Keratinocyte (primary cell): Measurements from ENCODE around the gene NSMCE1.

ENCODE experiments used
- EZH2 ChIP-seq: IDR thresholded peaks from one replicate; pipeline ENCODE4 v1.6.1; 2012; ENCODE audit warnings: inconsistent platforms, mild to moderate bottlenecking, low read length, moderate library complexity
- TF ChIP-seq, protein P1 (sequence below), 3 experiments: IDR thresholded peaks in 1 of 3; conservative IDR thresholded peaks in 1 of 3; optimal IDR thresholded peaks in 1 of 3; 2 replicates in 2 of 3; 3 replicates in 1 of 3; pipeline versions ENCODE3 to v1.5.1; 2011; ENCODE audit warnings: low read length in 3 of 3, mild to moderate bottlenecking in 3 of 3, moderate library complexity in 2 of 3, control low read depth in 1 of 3, inconsistent platforms in 1 of 3; ENCODE audit not compliant: insufficient read depth in 2 of 3; ENCODE audit errors: extremely low read depth in 1 of 3

DNA sequence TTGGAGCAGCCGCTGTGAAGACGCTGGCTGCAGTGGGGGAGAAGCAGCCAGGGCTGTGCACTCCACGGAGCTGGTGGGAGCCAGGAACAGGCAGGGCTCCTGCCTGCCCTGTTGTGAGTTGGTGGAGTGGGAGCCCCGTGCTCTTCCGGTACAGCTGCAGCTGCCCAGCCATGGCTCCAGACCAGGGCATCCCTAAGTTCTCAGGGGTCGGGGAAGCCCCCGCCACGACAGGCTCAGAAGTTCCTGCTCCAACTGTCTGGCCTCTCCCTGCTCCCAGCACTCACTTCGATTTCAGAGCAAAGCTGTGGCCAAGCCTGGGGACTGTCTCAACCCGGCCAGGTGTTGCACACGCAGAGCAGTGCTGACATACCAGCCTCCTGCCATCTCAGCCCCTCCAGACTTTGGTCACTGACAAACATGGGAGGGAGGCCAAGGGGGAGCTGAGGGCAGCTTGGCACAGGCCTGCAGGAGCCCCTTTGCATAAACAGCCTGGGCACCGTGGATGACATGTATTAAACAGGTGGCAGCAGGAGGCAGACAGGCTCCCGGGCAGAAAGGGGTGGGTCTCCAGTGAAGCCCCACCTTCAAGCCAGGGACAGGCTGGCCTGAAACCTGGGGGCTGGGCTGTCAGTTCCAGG is 79.1 kb downstream of the NSMCE1 start:
- TF ChIP-seq, protein P1, sequence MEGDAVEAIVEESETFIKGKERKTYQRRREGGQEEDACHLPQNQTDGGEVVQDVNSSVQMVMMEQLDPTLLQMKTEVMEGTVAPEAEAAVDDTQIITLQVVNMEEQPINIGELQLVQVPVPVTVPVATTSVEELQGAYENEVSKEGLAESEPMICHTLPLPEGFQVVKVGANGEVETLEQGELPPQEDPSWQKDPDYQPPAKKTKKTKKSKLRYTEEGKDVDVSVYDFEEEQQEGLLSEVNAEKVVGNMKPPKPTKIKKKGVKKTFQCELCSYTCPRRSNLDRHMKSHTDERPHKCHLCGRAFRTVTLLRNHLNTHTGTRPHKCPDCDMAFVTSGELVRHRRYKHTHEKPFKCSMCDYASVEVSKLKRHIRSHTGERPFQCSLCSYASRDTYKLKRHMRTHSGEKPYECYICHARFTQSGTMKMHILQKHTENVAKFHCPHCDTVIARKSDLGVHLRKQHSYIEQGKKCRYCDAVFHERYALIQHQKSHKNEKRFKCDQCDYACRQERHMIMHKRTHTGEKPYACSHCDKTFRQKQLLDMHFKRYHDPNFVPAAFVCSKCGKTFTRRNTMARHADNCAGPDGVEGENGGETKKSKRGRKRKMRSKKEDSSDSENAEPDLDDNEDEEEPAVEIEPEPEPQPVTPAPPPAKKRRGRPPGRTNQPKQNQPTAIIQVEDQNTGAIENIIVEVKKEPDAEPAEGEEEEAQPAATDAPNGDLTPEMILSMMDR (optimal IDR thresholded peaks at IDR 0.05 in 1 of 3, IDR thresholded peaks at IDR 0.05 in 1 of 3, conservative IDR thresholded peaks at IDR 0.05 in 1 of 3; ENCODE audit: extremely low read depth in 1 of 3, insufficient read depth in 2 of 3, low read length in 3 of 3) = no peak
- no peak for TF ChIP-seq EZH2
